Measurements from ENCODE around the gene PLEKHM3. TPM values are rescaled to one million over a fixed set of nuclear protein-coding genes. Genes with fewer than 3 reads are reported as not detected.

The PLEKHM3 gene
- total and polyA plus RNA-seq, 2 of the 13 experiments (the other 11 are each of a cell fraction or from before 2014, with no cell fraction given): 4.5 to 4.7 TPM

- TF ChIP-seq ZNF646 (CRISPR knock-in tag; IDR thresholded peaks at IDR 0.05) (no peak), JUN (CRISPR knock-in tag; IDR thresholded peaks at IDR 0.05) (peak; percentile 97), ZNF33A (CRISPR knock-in tag; IDR thresholded peaks at IDR 0.05; ENCODE audit: borderline replicate concordance) (peak; percentile 64; the same call in 1 of the 2 replicates), SIX4 (CRISPR knock-in tag; IDR thresholded peaks at IDR 0.05) (peak; percentile 65; the same call in 1 of the 2 replicates), TARDBP (CRISPR knock-in tag; IDR thresholded peaks at IDR 0.05) (peak; percentile 68; the same call in 1 of the 2 replicates), BORCS8-MEF2B (CRISPR knock-in tag; IDR thresholded peaks at IDR 0.05) (0 out of 2 replicates have a peak, but pooled peaks have one; percentile 55), SALL1 (CRISPR knock-in tag; IDR thresholded peaks at IDR 0.05) (peak; percentile 100), ZNF790 (CRISPR knock-in tag; IDR thresholded peaks at IDR 0.05; ENCODE audit: borderline replicate concordance) (no peak), PBX3 (CRISPR knock-in tag; IDR thresholded peaks at IDR 0.05; ENCODE audit: borderline replicate concordance) (no peak), KDM4B (CRISPR knock-in tag; IDR thresholded peaks at IDR 0.05) (peak; percentile 61), ZNF557 (CRISPR knock-in tag; IDR thresholded peaks at IDR 0.05) (peak; percentile 67; the same call in 1 of the 2 replicates), STAT5B (CRISPR knock-in tag; IDR thresholded peaks at IDR 0.05) (no peak), PPARG (CRISPR knock-in tag; conservative IDR thresholded peaks at IDR 0.05) (peak; percentile 49; the same call in 1 of the 2 replicates), ZBTB7B (CRISPR knock-in tag; IDR thresholded peaks at IDR 0.05) (0 out of 2 replicates have a peak, but pooled peaks have one; percentile 38), ZNF883 (CRISPR knock-in tag; IDR thresholded peaks at IDR 0.05; ENCODE audit: not compliant biosample characterization) (no peak), ZFP37 (CRISPR knock-in tag; IDR thresholded peaks at IDR 0.05; ENCODE audit: borderline replicate concordance) (0 out of 2 replicates have a peak, but pooled peaks have one; percentile 13), ZNF720 (CRISPR knock-in tag; IDR thresholded peaks at IDR 0.05) (no peak), DMAP1 (CRISPR knock-in tag; IDR thresholded peaks at IDR 0.05) (0 out of 2 replicates have a peak, but pooled peaks have one; percentile 34), NONO (IDR thresholded peaks at IDR 0.05) (no peak), NONO (CRISPR knock-in tag; conservative IDR thresholded peaks at IDR 0.05) (peak; percentile 69), STAT6 (CRISPR knock-in tag; IDR thresholded peaks at IDR 0.05; ENCODE audit: borderline replicate concordance) (peak; percentile 94)
Measured at GRCh38 chr2:207828361-207829057, 196.8 kb downstream of the PLEKHM3 start (continued).

Measured in HepG2 (cell line).